Sciatic nerve (tissue), 2 donors: Measurements from ENCODE around the gene TMEM131. TPM values are rescaled to one million over a fixed set of nuclear protein-coding genes. Genes with fewer than 3 reads are reported as not detected.

Experiments used
- ATAC-seq: fragments of 200-7000 bp; cut with Tn5 transposase; one replicate; pipeline ENCODE4 v1.9.1; 2020; ENCODE audit warnings: mild to moderate bottlenecking, moderate library complexity
- DNase-seq: peaks from one replicate; pipeline ENCODE4 v3.0.0-alpha.2; 2020; ENCODE audit warnings: low spot score
- intact Hi-C: fragments of 100-400 bp; cut with DNase I; formaldehyde crosslinking; loops from one replicate; pipeline ENCODE4 v1.14.2; 2022
- total RNA-seq: library from RNA; stranded (reverse); fragmentation: NEBNext Ultra II Directional; extraction: Animal tissue kit (Norgen Biotek cat#: 25700); gene quantifications from one replicate; pipeline ENCODE4 v1.2.1, GENCODE V29; 2021
- donor health status: DM: no; HTN: no; CAD: no.
- donor health status: DM: no; HTN: no; CAD: no.

TMEM131 gene
- total RNA-seq, 1 donor from 2014 or later = 43.2 TPM

DNA sequence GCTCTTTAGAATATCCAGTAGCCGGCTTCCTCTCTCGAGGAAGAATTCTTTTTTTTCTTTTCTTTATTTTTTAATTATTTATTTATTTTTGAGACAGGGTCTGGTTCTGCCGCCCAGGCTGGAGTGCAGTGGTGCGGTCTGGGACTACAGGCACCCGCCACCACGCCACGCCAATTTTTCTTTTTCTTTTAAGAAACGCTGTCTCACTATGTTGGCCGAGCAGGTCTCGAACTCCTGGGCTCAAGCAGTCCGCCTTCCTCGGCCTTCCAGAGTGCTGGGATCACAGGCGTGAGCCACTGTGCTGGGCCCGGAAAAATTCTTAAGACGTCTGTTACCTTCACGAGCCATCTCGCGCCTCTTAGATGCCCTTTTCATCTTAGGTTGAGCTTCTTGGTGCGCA lies 931 bp upstream of the TMEM131 start:
- DNase-seq = no peak
- intact Hi-C loops = no loop called here
- no peak for ATAC-seq

GRCh38 chr2:97995026-97995733 lies 568 bp downstream of the TMEM131 start:
- ATAC-seq (no peak), DNase-seq (peak; percentile 60)
- intact Hi-C loops = no loop called here

DNA sequence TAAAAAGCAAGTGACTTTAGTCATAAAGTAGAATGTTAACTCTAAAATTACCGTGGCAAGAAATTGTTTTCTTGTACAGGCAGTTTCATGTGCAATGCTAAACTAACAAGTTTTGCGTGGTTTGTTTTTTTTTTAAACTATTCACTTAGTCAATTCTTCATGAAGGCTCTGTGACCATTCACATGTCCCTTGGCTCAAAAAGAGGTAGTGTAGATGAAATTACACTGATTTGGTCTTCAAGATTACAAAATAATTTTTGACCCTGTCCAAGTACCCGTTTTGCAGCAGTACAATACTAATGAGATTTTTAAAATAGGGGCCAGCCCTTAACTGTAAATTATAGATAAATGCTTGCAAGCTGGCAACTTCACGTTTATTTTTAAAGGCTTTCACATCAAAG lies 1.3 kb downstream of the TMEM131 start:
- no peak for ATAC-seq
- intact Hi-C loops = no loop called here
- DNase-seq = no peak

GRCh38 chr2:97993926-97994325 lies 1.8 kb downstream of the TMEM131 start:
- ATAC-seq (no peak), DNase-seq (no peak)
- intact Hi-C loops = no loop called here

DNA sequence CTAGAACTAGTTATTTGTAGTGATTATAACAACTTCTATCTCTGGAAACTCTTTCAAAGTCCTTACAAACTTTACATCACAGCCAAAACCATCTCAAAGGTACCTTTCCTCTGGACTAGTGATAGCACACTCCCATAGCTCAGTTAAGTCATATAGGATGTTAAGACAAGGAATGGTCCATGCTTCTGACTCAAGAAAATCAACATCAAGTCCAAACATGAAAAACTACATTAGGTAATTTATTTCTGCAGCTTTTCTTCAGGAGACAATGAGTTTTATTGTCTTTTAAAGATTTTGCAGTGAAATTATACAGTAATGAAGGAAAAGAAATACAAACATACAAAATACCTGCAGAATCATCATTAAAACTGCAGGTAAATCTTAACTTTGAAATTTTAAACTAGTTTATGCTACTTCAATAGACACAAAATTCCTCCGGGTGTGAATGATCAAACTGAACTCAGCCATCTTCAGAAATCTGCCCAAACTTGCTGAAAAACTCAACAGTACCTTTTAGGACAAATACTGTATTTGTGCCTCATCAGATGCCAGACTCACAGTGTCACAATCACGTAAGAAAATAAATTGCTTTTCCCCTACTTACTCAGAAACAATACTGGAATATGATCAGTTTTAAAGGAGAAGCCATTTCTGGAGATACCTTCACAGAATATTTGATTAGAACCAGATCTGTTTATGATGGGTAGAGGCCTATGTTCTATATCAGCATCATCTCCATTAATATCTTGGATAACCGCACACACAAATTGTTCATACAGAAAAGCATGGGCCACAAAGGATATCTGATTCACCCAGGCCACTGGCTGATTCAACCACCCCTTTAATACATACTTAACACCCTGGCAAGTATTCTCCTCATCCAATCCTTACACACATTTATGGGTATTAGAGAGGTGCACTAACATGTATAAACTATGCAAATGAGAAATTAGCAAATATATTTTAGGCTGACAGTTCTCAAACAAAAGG lies 2.6 kb downstream of the TMEM131 start:
- DNase-seq = no peak
- intact Hi-C loops = no loop called here
- ATAC-seq = no peak

DNA sequence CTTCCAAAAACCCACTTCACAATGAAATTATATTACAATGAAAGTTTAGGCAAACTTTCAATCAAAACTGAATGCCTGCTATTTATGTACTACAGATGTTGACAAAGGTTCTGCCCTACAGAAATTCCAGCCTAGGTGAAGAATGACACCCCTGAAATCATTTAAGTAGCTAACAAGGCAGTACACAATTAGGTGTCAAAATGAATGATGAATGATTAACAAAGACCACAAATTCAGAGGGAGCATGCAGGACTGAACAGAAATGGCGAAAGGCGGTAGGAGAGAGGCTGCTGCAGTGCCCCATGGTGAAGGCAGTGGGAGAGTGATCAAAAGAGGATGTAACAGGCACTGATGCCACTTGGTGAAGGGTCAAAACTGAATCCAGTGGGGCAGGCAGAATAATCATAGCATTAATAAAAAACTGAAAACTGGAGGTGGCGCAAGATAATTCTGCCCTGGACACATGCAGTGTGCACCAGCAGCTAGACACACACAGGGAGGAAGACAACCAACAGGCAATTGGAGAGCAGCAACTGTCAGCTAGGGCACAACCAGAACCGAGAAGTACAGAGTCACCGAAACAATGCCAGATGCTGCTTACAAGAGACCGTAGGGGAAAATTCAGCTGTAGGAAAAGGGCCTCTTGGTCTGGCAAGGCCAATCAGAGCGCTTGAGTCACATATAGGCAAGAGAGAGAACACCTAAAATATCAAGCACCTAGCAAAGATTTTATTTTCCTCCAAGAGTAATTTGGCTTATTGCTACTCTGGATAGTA lies 4.5 kb downstream of the TMEM131 start:
- ATAC-seq (no peak), DNase-seq (no peak)
- intact Hi-C loops = no loop called here

DNA sequence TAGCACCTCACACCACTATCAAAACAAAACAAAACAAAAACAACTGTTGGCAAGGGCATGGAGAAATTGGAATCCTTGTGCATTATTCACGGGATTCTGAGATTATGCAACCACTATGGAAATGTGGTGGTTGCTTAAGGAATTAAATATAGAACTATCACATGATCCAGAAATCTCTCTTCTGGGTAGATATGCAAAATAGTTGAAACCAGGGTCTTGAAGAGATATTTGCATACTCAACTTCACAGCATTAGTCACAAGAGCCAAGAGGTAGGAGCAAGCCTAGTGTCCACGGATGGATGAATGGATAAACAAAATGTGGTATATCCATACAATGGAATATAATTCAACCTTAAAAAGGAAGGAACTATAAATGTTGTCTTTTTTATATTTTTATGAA lies 7.0 kb downstream of the TMEM131 start:
- intact Hi-C loops = no loop called here
- DNase-seq (no peak), ATAC-seq (no peak)

DNA sequence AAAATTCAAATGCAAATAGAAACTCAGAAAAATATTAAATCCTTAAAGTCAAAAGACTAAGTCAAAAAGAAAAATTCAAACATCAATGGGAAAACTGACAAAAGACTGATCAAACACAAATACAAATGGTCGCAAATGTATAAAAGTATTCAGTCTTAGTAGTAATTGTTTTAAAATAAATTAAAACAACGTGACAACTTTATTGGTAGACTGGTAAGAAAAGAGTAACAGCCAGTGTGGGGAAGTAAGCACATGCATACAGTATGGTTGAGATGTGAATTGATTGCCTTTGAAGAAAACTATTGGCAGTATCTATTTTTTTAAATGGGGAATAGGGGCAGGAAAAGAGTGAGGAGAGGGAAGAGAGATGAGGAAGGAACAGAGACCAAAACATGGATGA lies 9.8 kb downstream of the TMEM131 start:
- DNase-seq = no peak
- no peak for ATAC-seq
- intact Hi-C loops = no loop called here

DNA sequence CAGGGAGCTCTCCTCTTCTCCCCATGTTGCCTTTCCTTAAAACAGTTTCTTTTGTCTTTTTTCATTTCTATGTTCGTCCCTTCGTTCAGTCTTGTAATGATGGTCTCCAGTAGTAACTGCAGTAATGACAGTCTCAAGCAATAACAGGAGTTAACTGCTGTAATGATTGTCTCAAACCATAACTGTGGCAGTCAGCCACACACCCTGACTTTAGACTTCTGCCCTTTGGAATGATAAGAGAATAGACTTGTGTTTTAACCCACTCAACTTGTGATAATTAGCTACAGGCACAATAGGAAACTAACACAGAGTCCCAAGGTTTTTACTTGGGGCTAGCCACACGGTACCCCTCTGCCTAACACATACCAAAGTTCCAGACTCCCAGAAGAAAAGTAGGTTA lies 12.1 kb downstream of the TMEM131 start:
- intact Hi-C loops = no loop called here
- no peak for ATAC-seq
- no peak for DNase-seq

- ATAC-seq (no peak), DNase-seq (no peak)
- intact Hi-C loops = no loop called here
Observed at GRCh38 chr2:97983134-97983533, 12.6 kb downstream of the TMEM131 start.

- ATAC-seq (no peak), DNase-seq (no peak)
- intact Hi-C loops = no loop called here
Observed at GRCh38 chr2:97982621-97983020, 13.1 kb downstream of the TMEM131 start.

DNA sequence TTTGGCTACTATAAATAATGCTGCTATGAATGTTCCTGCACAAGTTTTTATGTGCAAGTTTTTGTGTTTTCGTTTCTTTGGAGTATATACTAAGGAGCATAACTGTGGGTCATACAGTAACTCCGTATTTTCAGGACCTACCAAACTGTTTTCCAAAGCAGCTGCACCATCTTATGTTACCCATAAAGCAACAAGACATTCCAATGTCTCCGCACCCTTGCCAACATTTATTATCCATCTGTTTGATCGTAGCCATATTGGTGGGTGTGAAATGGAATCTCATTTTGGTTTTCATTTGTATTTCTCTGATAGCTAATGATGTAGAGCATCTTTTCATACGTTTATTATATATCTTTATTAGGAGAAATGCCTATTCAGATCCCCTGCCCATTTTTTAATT lies 13.8 kb downstream of the TMEM131 start:
- ATAC-seq (no peak), DNase-seq (no peak)
- intact Hi-C loops = no loop called here

GRCh38 chr2:97979904-97980303 lies 15.8 kb downstream of the TMEM131 start:
- intact Hi-C loops = no loop called here
- no peak for DNase-seq
- ATAC-seq = no peak

DNA sequence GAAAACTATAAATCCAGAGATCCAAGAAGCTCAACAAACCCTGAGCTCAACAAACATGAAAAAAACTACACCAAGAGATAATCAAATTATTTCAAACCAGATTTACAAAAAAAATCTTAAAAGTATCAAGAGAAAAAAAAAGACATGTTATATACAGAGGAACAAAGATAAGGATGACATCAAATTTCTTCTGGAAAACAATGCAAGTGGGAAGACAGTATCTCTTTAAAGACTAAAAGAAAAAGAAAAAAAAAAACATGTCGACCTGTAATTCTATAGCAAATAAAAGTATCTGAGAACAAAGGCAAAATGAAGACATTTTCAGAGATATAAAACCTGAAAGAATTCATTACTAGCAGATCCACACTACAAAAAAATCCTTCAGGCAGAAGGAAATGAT lies 21.3 kb downstream of the TMEM131 start:
- ATAC-seq = no peak
- intact Hi-C loops = no loop called here
- no peak for DNase-seq

- no peak for ATAC-seq
- intact Hi-C loops = no loop called here
- DNase-seq = no peak
Observed at GRCh38 chr2:97970293-97971060, 25.3 kb downstream of the TMEM131 start.

DNA sequence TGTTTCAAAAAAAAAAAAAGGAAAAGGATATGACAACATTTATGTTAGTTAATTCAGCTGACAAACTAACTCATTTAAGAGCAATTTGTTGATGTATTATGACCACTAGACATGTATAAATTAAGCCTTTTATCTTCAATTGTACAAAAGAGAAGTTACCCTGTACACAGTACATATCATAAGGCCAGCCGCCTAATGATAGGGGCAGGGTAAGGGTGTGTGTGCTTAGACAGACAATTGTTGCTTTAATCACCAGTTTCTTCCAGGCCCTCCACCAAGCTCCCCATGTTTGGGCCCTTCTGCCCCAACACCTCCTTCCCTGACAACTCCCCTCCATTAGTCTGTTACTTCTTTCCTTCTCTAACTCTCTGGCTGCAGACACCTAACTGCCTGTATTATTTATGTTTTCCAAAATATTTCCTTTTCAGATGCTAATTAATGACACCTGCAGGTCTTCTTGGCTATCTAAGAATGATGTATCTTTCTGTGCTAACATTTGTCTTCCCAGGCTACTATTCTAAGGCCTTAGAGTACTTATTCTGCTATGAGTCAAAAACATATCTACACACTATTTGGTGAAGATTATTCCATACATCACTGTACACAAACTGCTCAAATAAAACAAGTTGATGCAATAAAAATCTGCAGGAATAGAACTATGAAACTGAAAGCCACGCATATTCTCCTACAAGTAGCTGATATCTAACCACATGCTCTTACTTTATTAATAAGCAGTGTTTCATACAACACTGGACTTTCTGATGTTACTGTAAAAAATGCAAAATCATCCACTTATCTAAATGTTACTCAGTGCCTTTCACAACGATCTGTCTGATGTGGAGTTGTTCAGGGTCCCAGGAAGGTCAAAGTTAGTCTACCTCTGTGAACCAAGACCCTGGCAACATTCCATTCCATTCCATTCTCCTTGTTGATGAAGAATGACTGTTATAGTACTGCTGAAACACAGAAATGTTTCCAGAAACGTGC lies 26.4 kb downstream of the TMEM131 start:
- ATAC-seq = no peak

DNA sequence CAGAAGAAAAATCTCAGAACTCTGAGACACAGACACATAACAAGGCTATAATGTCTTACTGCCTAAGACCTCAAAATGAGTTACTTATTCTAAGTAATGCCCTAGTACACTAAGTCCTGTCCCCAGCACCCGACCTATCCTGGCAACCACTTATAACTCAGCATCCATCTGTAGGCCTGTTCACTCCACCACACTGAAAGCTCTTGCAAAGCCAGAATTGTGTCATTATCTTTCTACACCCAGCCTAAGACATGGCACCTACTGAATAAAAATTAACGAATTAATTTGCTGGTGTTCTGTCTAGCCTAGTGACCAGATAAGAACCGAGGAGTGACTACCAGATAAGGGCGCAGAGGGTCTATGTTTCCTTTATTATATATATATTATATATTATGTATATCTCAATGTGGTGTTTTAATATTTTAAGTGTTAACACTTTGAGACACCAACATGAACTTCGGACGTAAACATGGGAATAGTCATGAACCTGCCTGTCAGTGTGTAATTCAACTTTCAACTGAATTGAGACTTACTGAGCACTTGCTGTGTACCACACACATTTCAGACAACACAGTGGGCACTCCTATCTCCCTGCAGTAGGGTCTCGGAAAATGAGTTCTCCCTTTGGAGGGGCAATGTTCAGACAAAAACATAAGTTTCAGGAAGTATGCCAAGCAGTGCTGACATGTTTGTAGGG lies 27.7 kb downstream of the TMEM131 start:
- intact Hi-C loops = no loop called here
- DNase-seq (no peak), ATAC-seq (no peak)

More for the DNA sequence above, 26.4 kb downstream of the TMEM131 start:
- DNase-seq = no peak
- intact Hi-C loops = no loop called here
